Neuronal stem cell (in vitro differentiated cells): ENCODE data around the gene MAPK10.

ENCODE experiments used
- DNase-seq: peaks from one replicate; pipeline ENCODE4 v3.0.0-alpha.2; 2013; ENCODE audit warnings: low spot score
- H2AFZ ChIP-seq: one replicate; pipeline ENCODE4 v1.6.1; 2013; ENCODE audit warnings: mild to moderate bottlenecking, low read length, inconsistent platforms
- H2AK5ac ChIP-seq: 2 replicates; pipeline ENCODE4 v1.6.1; 2013; ENCODE audit warnings: low read depth, mild to moderate bottlenecking, inconsistent platforms, low read length, moderate library complexity, mixed read lengths
- H2BK120ac ChIP-seq: 2 replicates; pipeline ENCODE4 v1.6.1; 2013; ENCODE audit warnings: low read depth, mild to moderate bottlenecking, inconsistent platforms, low read length, moderate library complexity, mixed read lengths
- H2BK12ac ChIP-seq: one replicate; pipeline ENCODE4 v1.6.1; 2013; ENCODE audit warnings: low read length, inconsistent platforms
- H2BK15ac ChIP-seq: 2 replicates; pipeline ENCODE4 v1.6.1; 2013; ENCODE audit warnings: mild to moderate bottlenecking, low read length, inconsistent platforms, mixed read lengths
- H2BK5ac ChIP-seq: one replicate; pipeline ENCODE4 v1.6.1; 2013; ENCODE audit warnings: inconsistent platforms, mild to moderate bottlenecking, low read length, moderate library complexity
- H3K14ac ChIP-seq: one replicate; pipeline ENCODE4 v1.6.1; 2013; ENCODE audit warnings: low read length, inconsistent platforms
- H3K18ac ChIP-seq: 2 replicates; pipeline ENCODE4 v1.6.1; 2013; ENCODE audit warnings: low read length, inconsistent platforms
- H3K23ac ChIP-seq: 2 replicates; pipeline ENCODE4 v1.6.1; 2013; ENCODE audit warnings: low read depth, mild to moderate bottlenecking, mixed read lengths, low read length, inconsistent platforms; ENCODE audit not compliant: poor library complexity
- H3K27ac ChIP-seq: replicated peaks from 3 replicates; pipeline ENCODE4 v1.5.1; 2013; ENCODE audit warnings: low read length, inconsistent platforms
- H3K27me3 ChIP-seq, 3 experiments: 2 replicates each; pipeline ENCODE4 v1.6.1; 2013; ENCODE audit warnings: low read length in 3 of 3, mild to moderate bottlenecking in 2 of 3, inconsistent platforms in 1 of 3, low read depth in 1 of 3, mixed read lengths in 1 of 3, moderate library complexity in 1 of 3; ENCODE audit not compliant: control insufficient read depth in 3 of 3, insufficient read depth in 3 of 3
- H3K36me3 ChIP-seq, 2 donors: replicated peaks in 1 of 2; 2 replicates each; pipeline ENCODE4 v1.6.1; 2013; ENCODE audit warnings: low read length in 2 of 2; ENCODE audit not compliant: control insufficient read depth in 2 of 2, insufficient read depth in 2 of 2
- H3K4ac ChIP-seq: 2 replicates; pipeline ENCODE4 v1.6.1; 2013; ENCODE audit warnings: inconsistent platforms, mild to moderate bottlenecking, low read length, moderate library complexity
- H3K4me1 ChIP-seq, 2 donors: 1 replicate in 1 of 2; 2 replicates in 1 of 2; pipeline ENCODE4 v1.6.1; 2013; ENCODE audit warnings: low read length in 2 of 2, low read depth in 1 of 2; ENCODE audit not compliant: control insufficient read depth in 2 of 2, insufficient read depth in 1 of 2
- H3K4me2 ChIP-seq: one replicate; pipeline ENCODE4 v1.6.1; 2013; ENCODE audit warnings: mild to moderate bottlenecking, low read length, inconsistent platforms; ENCODE audit not compliant: insufficient read depth, poor library complexity, severe bottlenecking
- H3K4me3 ChIP-seq, 2 donors: 2 replicates each; pipeline ENCODE4 v1.5.1; 2013; ENCODE audit warnings: low read length in 2 of 2, mild to moderate bottlenecking in 2 of 2, inconsistent platforms in 1 of 2, moderate library complexity in 1 of 2
- H3K79me1 ChIP-seq: one replicate; pipeline ENCODE4 v1.6.1; 2013; ENCODE audit warnings: low read depth, mild to moderate bottlenecking, inconsistent platforms, low read length, moderate library complexity
- H3K9ac ChIP-seq: one replicate; pipeline ENCODE4 v1.6.1; 2013; ENCODE audit warnings: mild to moderate bottlenecking, low read depth, low read length, inconsistent platforms; ENCODE audit not compliant: poor library complexity
- H3K9me3 ChIP-seq, 2 donors: replicated peaks in 1 of 2; 2 replicates each; pipeline versions ENCODE3 to v1.6.1; 2013; ENCODE audit warnings: low read length in 2 of 2, mild to moderate bottlenecking in 2 of 2, inconsistent platforms in 1 of 2, low read depth in 1 of 2, mixed read lengths in 1 of 2, moderate library complexity in 1 of 2; ENCODE audit not compliant: control insufficient read depth in 2 of 2, insufficient read depth in 1 of 2
- H4K8ac ChIP-seq: one replicate; pipeline ENCODE4 v1.6.1; 2013; ENCODE audit warnings: low read depth, mild to moderate bottlenecking, inconsistent platforms, low read length, moderate library complexity
- H4K91ac ChIP-seq: one replicate; pipeline ENCODE4 v1.6.1; 2013; ENCODE audit warnings: low read length, low read depth, mild to moderate bottlenecking, inconsistent platforms; ENCODE audit not compliant: poor library complexity
- WGBS, 2 donors: extraction: QIAGEN DNeasy Blood & Tissue Kit; methylation state at CpG; one replicate each; pipeline ENCODE4 v1.1.7; 2013; ENCODE audit warnings: missing lambda C conversion rate in 2 of 2, mixed read lengths in 1 of 2; ENCODE audit not compliant: insufficient read length in 2 of 2, insufficient replicate concordance in 1 of 2; ENCODE audit errors: extremely low coverage in 2 of 2; 5-methylcytosine and 5-hydroxymethylcytosine counted together

Gene MAPK10

GRCh38 chr4:86108137-86108536 is 251.7 kb downstream of the MAPK10 start:
- Histone ChIP-seq H3K9me3 (peaks cover 0 to 16% of the 10 kb centered on the region in 2 donors), H3K18ac (no peak overlapping the region), H2BK15ac (no peak overlapping the region), H4K91ac (no peak overlapping the region), H3K27ac (no peak overlapping the region), H2BK12ac (no peak overlapping the region), H3K27me3 (no peaks in the 10 kb centered on the region), H4K8ac (no peak overlapping the region), H3K4ac (no peak overlapping the region), H3K36me3 (peaks cover 0 to 42% of the 10 kb centered on the region in 2 donors), H2BK5ac (no peak overlapping the region), H3K9ac (no peak overlapping the region), H2AK5ac (no peak overlapping the region), H3K4me1 (no peaks in the 10 kb centered on the region), H3K4me3 (no peak overlapping the region), H2AFZ (no peak overlapping the region), H3K23ac (no peak overlapping the region), H2BK120ac (no peak overlapping the region), H3K14ac (no peak overlapping the region), H3K79me1 (no peaks in the 10 kb centered on the region), H3K4me2 (no peak overlapping the region)
- DNase-seq: no peak
- no CpG with 5 or more reads among the region's 1 CpG for WGBS, 2 donors

GRCh38 chr4:86107112-86107511 is 252.7 kb downstream of the MAPK10 start:
- WGBS, 2 donors: 100% methylated on average over 1 of the region's 6 CpGs; no CpG with 5 or more reads in 1 of the 2 donors
- Histone ChIP-seq H3K36me3 (peaks cover 0 to 52% of the 10 kb centered on the region in 2 donors), H2BK5ac (no peak overlapping the region), H2BK12ac (no peak overlapping the region), H3K4me3 (no peak overlapping the region), H2AK5ac (no peak overlapping the region), H3K4ac (no peak overlapping the region), H3K27ac (no peak overlapping the region), H2BK15ac (no peak overlapping the region), H3K9ac (no peak overlapping the region), H3K9me3 (peaks cover 0 to 8% of the 10 kb centered on the region in 2 donors), H3K23ac (no peak overlapping the region), H2AFZ (no peak overlapping the region), H2BK120ac (no peak overlapping the region), H4K8ac (no peak overlapping the region), H3K4me2 (no peak overlapping the region), H3K14ac (no peak overlapping the region), H3K27me3 (no peaks in the 10 kb centered on the region), H3K4me1 (no peaks in the 10 kb centered on the region), H3K79me1 (no peaks in the 10 kb centered on the region), H4K91ac (no peak overlapping the region), H3K18ac (no peak overlapping the region)
- no peak for DNase-seq

GRCh38 chr4:86106475-86106874 is 253.4 kb downstream of the MAPK10 start:
- Histone ChIP-seq H2AK5ac (no peak overlapping the region), H3K79me1 (no peaks in the 10 kb centered on the region), H3K4me1 (no peaks in the 10 kb centered on the region), H2BK5ac (no peak overlapping the region), H3K9ac (no peak overlapping the region), H3K4me2 (no peak overlapping the region), H2AFZ (no peak overlapping the region), H3K9me3 (peaks cover 0 to 5% of the 10 kb centered on the region in 2 donors), H3K36me3 (peaks cover 0 to 58% of the 10 kb centered on the region in 2 donors), H2BK12ac (no peak overlapping the region), H3K18ac (no peak overlapping the region), H2BK15ac (no peak overlapping the region), H3K23ac (no peak overlapping the region), H4K91ac (no peak overlapping the region), H2BK120ac (no peak overlapping the region), H4K8ac (no peak overlapping the region), H3K27me3 (no peaks in the 10 kb centered on the region), H3K14ac (no peak overlapping the region), H3K4ac (no peak overlapping the region), H3K27ac (no peak overlapping the region), H3K4me3 (no peak overlapping the region)
- WGBS, 2 donors: no CpG with 5 or more reads among the region's 2 CpGs
- no peak for DNase-seq

GRCh38 chr4:86101841-86102240 is 258.0 kb downstream of the MAPK10 start:
- WGBS, 2 donors: no CpG with 5 or more reads among the region's 2 CpGs
- Histone ChIP-seq H2BK5ac (no peak overlapping the region), H3K4me3 (no peak overlapping the region)

More at GRCh38 chr4:86101841-86102240, 258.0 kb downstream of the MAPK10 start:
- no peak for DNase-seq
- Histone ChIP-seq H2AK5ac (no peak overlapping the region), H3K79me1 (no peaks in the 10 kb centered on the region), H3K23ac (no peak overlapping the region), H3K18ac (no peak overlapping the region), H3K4me2 (no peak overlapping the region), H3K9me3 (peaks cover 0 to 4% of the 10 kb centered on the region in 2 donors), H4K91ac (no peak overlapping the region), H3K4ac (no peak overlapping the region), H2AFZ (no peak overlapping the region), H3K27ac (no peak overlapping the region), H2BK15ac (no peak overlapping the region), H3K4me1 (peaks cover 0 to 2% of the 10 kb centered on the region in 2 donors), H3K9ac (no peak overlapping the region), H2BK12ac (no peak overlapping the region), H3K27me3 (no peaks in the 10 kb centered on the region), H3K14ac (no peak overlapping the region), H3K36me3 (peaks cover 1 to 99% of the 10 kb centered on the region in 2 donors), H4K8ac (no peak overlapping the region), H2BK120ac (no peak overlapping the region)
